Mesenchymal stem cell (in vitro differentiated cells and primary cell): ENCODE measurements around the gene TMEM129.

Source experiments
- DNase-seq: peaks from one replicate; pipeline ENCODE4 v3.0.0-alpha.2; 2013
- H2AFZ ChIP-seq: one replicate; pipeline ENCODE4 v1.6.1; 2013; ENCODE audit warnings: low read depth, mild to moderate bottlenecking, control low read depth, inconsistent platforms, low read length, moderate library complexity
- H2AK5ac ChIP-seq: 2 replicates; pipeline ENCODE4 v1.6.1; 2013; ENCODE audit warnings: low read length, moderate library complexity, mild to moderate bottlenecking, inconsistent platforms; ENCODE audit not compliant: severe bottlenecking
- H2BK120ac ChIP-seq: one replicate; pipeline ENCODE4 v1.6.1; 2013; ENCODE audit warnings: low read depth, mild to moderate bottlenecking, inconsistent platforms, low read length, moderate library complexity
- H2BK12ac ChIP-seq, 2 experiments: one replicate each; pipeline ENCODE4 v1.6.1; 2013; ENCODE audit warnings: inconsistent platforms in 2 of 2, low read length in 2 of 2, mild to moderate bottlenecking in 2 of 2, moderate library complexity in 2 of 2, control low read depth in 1 of 2
- H2BK15ac ChIP-seq: one replicate; pipeline ENCODE4 v1.6.1; 2013; ENCODE audit warnings: mild to moderate bottlenecking, low read depth, inconsistent platforms; ENCODE audit not compliant: poor library complexity, severe bottlenecking
- H2BK5ac ChIP-seq: 2 replicates; pipeline ENCODE4 v1.6.1; 2013; ENCODE audit warnings: low read depth, mild to moderate bottlenecking, low read length, control low read depth, inconsistent platforms; ENCODE audit not compliant: poor library complexity, severe bottlenecking
- H3K14ac ChIP-seq, 2 experiments: one replicate each; pipeline ENCODE4 v1.6.1; 2013; ENCODE audit warnings: inconsistent platforms in 2 of 2, low read length in 2 of 2, control low read depth in 1 of 2, mild to moderate bottlenecking in 1 of 2, moderate library complexity in 1 of 2
- H3K18ac ChIP-seq, 2 experiments: one replicate each; pipeline ENCODE4 v1.6.1; 2013; ENCODE audit warnings: inconsistent platforms in 2 of 2, low read length in 2 of 2, control low read depth in 1 of 2, low read depth in 1 of 2, mild to moderate bottlenecking in 1 of 2
- H3K23ac ChIP-seq, 2 experiments: one replicate each; pipeline ENCODE4 v1.6.1; 2013; ENCODE audit warnings: inconsistent platforms in 2 of 2, low read length in 2 of 2, mild to moderate bottlenecking in 2 of 2, moderate library complexity in 2 of 2, control low read depth in 1 of 2
- H3K27ac ChIP-seq: 2 replicates; pipeline ENCODE4 v1.5.1; 2013; ENCODE audit warnings: mild to moderate bottlenecking, moderate library complexity, low read length, control low read depth, inconsistent platforms; ENCODE audit not compliant: poor library complexity, severe bottlenecking
- H3K27me3 ChIP-seq, 2 experiments: 2 replicates each; pipeline versions ENCODE4 v1.6.1 to v1.7.0; 2013; ENCODE audit warnings: low read length in 2 of 2, mild to moderate bottlenecking in 2 of 2, moderate library complexity in 2 of 2, control low read depth in 1 of 2, inconsistent platforms in 1 of 2; ENCODE audit not compliant: control insufficient read depth in 1 of 2, insufficient read depth in 1 of 2
- H3K36me3 ChIP-seq, 2 experiments: 2 replicates each; pipeline versions ENCODE4 v1.6.1 to v1.7.0; 2013; ENCODE audit warnings: low read length in 2 of 2, control low read depth in 1 of 2, inconsistent platforms in 1 of 2, low read depth in 1 of 2, mild to moderate bottlenecking in 1 of 2; ENCODE audit not compliant: insufficient read depth in 2 of 2, control insufficient read depth in 1 of 2
- H3K4ac ChIP-seq, 2 experiments: one replicate each; pipeline ENCODE4 v1.6.1; 2013; ENCODE audit warnings: inconsistent platforms in 2 of 2, low read length in 2 of 2, mild to moderate bottlenecking in 2 of 2, moderate library complexity in 2 of 2, control low read depth in 1 of 2, low read depth in 1 of 2
- H3K4me1 ChIP-seq: 2 replicates; pipeline ENCODE4 v1.6.1; 2013; ENCODE audit warnings: low read depth, low read length, control low read depth; ENCODE audit not compliant: control insufficient read depth, insufficient read depth
- H3K4me2 ChIP-seq: 2 replicates; pipeline ENCODE4 v1.6.1; 2013; ENCODE audit warnings: low read length, mild to moderate bottlenecking, inconsistent platforms; ENCODE audit not compliant: poor library complexity, severe bottlenecking
- H3K4me3 ChIP-seq, 2 experiments: 2 replicates each; pipeline versions ENCODE4 v1.5.1 to v1.7.0; 2013; ENCODE audit warnings: low read length in 2 of 2, mild to moderate bottlenecking in 2 of 2, control low read depth in 1 of 2, low read depth in 1 of 2; ENCODE audit not compliant: insufficient read depth in 1 of 2
- H3K79me1 ChIP-seq: replicated peaks from 2 replicates; pipeline ENCODE4 v1.6.1; 2013; ENCODE audit warnings: mild to moderate bottlenecking, control low read depth, low read length, inconsistent platforms; ENCODE audit not compliant: poor library complexity, severe bottlenecking
- H3K9ac ChIP-seq: 2 replicates; pipeline ENCODE4 v1.7.0; 2013; ENCODE audit warnings: mild to moderate bottlenecking, low read length, moderate library complexity
- H3K9me3 ChIP-seq: 2 replicates; pipeline ENCODE4 v1.7.0; 2013; ENCODE audit warnings: mild to moderate bottlenecking, low read length; ENCODE audit not compliant: control insufficient read depth
- H4K8ac ChIP-seq: one replicate; pipeline ENCODE4 v1.6.1; 2013; ENCODE audit warnings: inconsistent platforms, mild to moderate bottlenecking, low read length, moderate library complexity
- H4K91ac ChIP-seq: one replicate; pipeline ENCODE4 v1.6.1; 2013; ENCODE audit warnings: mild to moderate bottlenecking, low read length, inconsistent platforms
- WGBS: methylation state at CpG from one replicate; pipeline ENCODE4 v1.1.7; 2013; ENCODE audit warnings: mixed read lengths; 5-methylcytosine and 5-hydroxymethylcytosine counted together

Gene TMEM129

DNA sequence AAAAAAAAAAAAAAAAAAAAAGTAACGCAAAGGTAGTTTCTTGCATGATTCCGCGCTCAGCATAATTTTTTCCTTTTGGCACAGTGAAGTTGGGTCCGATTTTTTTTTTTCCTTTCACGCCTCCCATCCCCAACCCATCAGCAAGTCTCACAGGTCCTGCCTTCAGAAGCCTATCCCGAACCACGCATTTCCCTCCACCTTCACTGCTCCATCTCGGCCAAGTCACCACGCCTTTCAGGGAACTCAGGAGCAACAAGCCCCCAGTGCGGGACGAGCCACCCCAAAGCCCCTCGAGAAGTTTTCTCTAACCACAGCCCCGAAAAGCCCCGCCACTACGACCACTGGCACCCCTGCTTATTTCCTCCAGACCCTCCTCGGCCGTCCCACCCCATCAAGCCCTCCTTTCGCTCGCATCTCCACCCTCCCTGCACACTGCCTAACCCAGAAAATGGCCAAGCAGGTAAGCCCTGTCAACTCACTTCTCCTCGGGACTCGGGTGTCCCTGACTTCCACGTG, 10.0 kb downstream of the TMEM129 start:
- no peak overlapping the region for H2BK5ac ChIP-seq
- H2AFZ ChIP-seq: peak overlapping the region; percentile 56
- H2AK5ac ChIP-seq: no peak overlapping the region
- H2BK120ac ChIP-seq: no peak overlapping the region
- H3K27me3 ChIP-seq: no peaks in the 10 kb centered on the region
- peak overlapping the region; percentile 98 for H3K9ac ChIP-seq
- peaks cover 16% of the 10 kb centered on the region for H3K79me1 ChIP-seq
- peak overlapping the region; percentile 98 to 99 for H3K4me3 ChIP-seq
- no peak overlapping the region for H3K23ac ChIP-seq
- H3K4me1 ChIP-seq: peaks cover 21% of the 10 kb centered on the region
- no peaks in the 10 kb centered on the region for H3K9me3 ChIP-seq
- peak overlapping the region; percentile 93 for H3K4me2 ChIP-seq
- no peak for DNase-seq
- H3K4ac ChIP-seq: peak overlapping the region; percentile 88 to 95
- peaks cover 16 to 17% of the 10 kb centered on the region in 2 experiments for H3K36me3 ChIP-seq
- H2BK15ac ChIP-seq: no peak overlapping the region
- H3K27ac ChIP-seq: peak overlapping the region; percentile 54
- H4K91ac ChIP-seq: no peak overlapping the region
- H3K14ac ChIP-seq: peak overlapping the region in 1 of 2 experiments; percentile 82
- 20% methylated on average over 21 of the region's 22 CpGs for WGBS
- H4K8ac ChIP-seq: no peak overlapping the region
- H2BK12ac ChIP-seq: peak overlapping the region in 1 of 2 experiments; percentile 31
- H3K18ac ChIP-seq: peak overlapping the region in 1 of 2 experiments; percentile 97

DNA sequence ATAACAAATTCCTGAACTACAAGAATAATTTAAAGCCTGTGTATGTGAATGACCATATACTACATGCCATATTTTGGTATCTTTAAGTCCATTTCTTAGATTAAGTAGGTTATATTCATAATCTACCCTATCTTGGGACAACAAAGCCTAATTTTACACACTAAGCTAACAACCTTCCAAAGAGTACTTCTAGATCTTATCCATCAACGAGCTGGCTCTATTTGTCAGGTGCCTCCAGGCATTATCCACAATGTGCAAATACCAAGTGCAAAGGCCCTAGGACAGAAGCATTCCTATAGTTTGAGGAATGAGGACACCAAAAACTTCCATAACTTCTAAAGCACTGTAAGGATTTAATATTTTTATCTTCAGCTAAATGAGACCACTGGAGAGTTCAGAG, 12.5 kb downstream of the TMEM129 start:
- H3K36me3 ChIP-seq: peaks cover 20 to 34% of the 10 kb centered on the region in 2 experiments
- WGBS: 83% methylated on average over 1 of the region's 1 CpG
- no peak for DNase-seq
- H4K8ac ChIP-seq: no peak overlapping the region
- no peak overlapping the region for H3K9ac ChIP-seq
- no peak overlapping the region for H2BK5ac ChIP-seq
- H3K23ac ChIP-seq: no peak overlapping the region
- H2AK5ac ChIP-seq: no peak overlapping the region
- H3K4me2 ChIP-seq: no peak overlapping the region
- no peak overlapping the region for H2BK120ac ChIP-seq
- H2AFZ ChIP-seq: no peak overlapping the region
- H3K79me1 ChIP-seq: peaks cover 12% of the 10 kb centered on the region
- no peak overlapping the region for H2BK15ac ChIP-seq
- H3K4me1 ChIP-seq: peaks cover 18% of the 10 kb centered on the region
- H3K27ac ChIP-seq: no peak overlapping the region
- no peak overlapping the region for H3K4ac ChIP-seq
- H4K91ac ChIP-seq: no peak overlapping the region
- no peaks in the 10 kb centered on the region for H3K27me3 ChIP-seq
- H3K9me3 ChIP-seq: no peaks in the 10 kb centered on the region
- H3K18ac ChIP-seq: no peak overlapping the region
- H3K4me3 ChIP-seq: no peak overlapping the region
- no peak overlapping the region for H3K14ac ChIP-seq
- H2BK12ac ChIP-seq: no peak overlapping the region

DNA sequence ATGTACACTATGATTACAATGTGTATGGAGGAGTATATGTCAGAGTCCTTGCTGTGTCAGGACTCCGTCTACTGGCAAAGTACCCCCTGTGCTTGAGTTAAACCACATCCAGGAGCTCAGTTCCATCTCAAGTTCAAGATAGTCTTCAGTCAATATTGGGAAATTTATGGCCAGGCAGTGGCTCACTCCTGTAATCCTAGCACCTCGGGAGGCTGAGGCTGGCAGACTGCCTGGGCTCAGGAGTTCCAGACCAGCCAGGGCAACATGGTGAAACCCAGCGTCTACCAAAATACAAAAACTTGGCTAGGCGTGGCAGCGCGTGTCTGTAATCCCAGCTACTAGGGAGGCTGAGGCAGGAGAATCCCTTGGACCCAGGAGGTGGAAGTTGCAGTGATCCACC, 14.8 kb downstream of the TMEM129 start:
- Histone ChIP-seq H3K36me3 (peaks cover 28 to 57% of the 10 kb centered on the region in 2 experiments), H2AFZ (no peak overlapping the region), H3K4me1 (peaks cover 12% of the 10 kb centered on the region), H2AK5ac (no peak overlapping the region), H2BK120ac (no peak overlapping the region), H3K4me2 (no peak overlapping the region), H3K4me3 (no peak overlapping the region), H3K4ac (no peak overlapping the region), H3K27ac (no peak overlapping the region), H3K9ac (no peak overlapping the region), H2BK12ac (no peak overlapping the region), H3K9me3 (no peaks in the 10 kb centered on the region), H3K23ac (peak overlapping the region in 1 of 2 experiments; percentile 26), H4K91ac (no peak overlapping the region), H2BK5ac (no peak overlapping the region), H3K14ac (no peak overlapping the region), H3K27me3 (no peaks in the 10 kb centered on the region), H3K79me1 (peaks cover 10% of the 10 kb centered on the region), H3K18ac (no peak overlapping the region), H2BK15ac (no peak overlapping the region), H4K8ac (no peak overlapping the region)
- WGBS: 95% methylated on average over 6 of the region's 6 CpGs
- DNase-seq: no peak

DNA sequence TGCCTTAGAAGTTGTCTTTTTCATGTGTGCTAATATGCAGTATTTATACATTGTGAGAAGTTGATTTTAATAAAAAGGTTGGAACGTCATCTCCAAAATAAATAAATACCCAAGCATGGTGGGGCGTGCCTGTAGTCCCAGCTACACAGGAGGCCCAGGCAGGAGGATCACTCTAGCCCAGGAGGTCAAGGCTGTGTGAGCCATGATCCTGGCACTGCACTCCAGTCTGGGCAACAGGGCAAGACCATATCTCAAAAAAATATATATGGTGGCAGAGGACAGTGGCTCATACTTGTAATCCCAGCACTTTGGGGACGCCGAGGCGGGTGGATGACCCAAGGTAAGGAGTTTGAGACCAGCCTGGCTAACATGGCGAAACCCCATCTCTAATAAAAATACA, 15.4 kb downstream of the TMEM129 start:
- no peak overlapping the region for H4K8ac ChIP-seq
- H2BK15ac ChIP-seq: no peak overlapping the region
- no peaks in the 10 kb centered on the region for H3K9me3 ChIP-seq
- no peak overlapping the region for H2BK120ac ChIP-seq
- no peak overlapping the region for H3K4me2 ChIP-seq
- no peaks in the 10 kb centered on the region for H3K27me3 ChIP-seq
- no peak overlapping the region for H4K91ac ChIP-seq
- peaks cover 11% of the 10 kb centered on the region for H3K79me1 ChIP-seq
- no peak for DNase-seq
- H3K18ac ChIP-seq: no peak overlapping the region
- 97% methylated on average over 6 of the region's 6 CpGs for WGBS
- no peak overlapping the region for H3K27ac ChIP-seq
- H3K4ac ChIP-seq: no peak overlapping the region
- H2AFZ ChIP-seq: no peak overlapping the region
- no peak overlapping the region for H3K14ac ChIP-seq
- H3K36me3 ChIP-seq: peaks cover 30 to 62% of the 10 kb centered on the region in 2 experiments
- H2BK5ac ChIP-seq: no peak overlapping the region
- no peak overlapping the region for H2BK12ac ChIP-seq
- H3K4me3 ChIP-seq: no peak overlapping the region
- no peak overlapping the region for H3K23ac ChIP-seq
- H3K4me1 ChIP-seq: peaks cover 8% of the 10 kb centered on the region
- H3K9ac ChIP-seq: no peak overlapping the region
- H2AK5ac ChIP-seq: no peak overlapping the region
